Heart left ventricle (tissue), 16 donors: Measurements from ENCODE around the gene KRT74. TPM values are rescaled to one million over a fixed set of nuclear protein-coding genes. Genes with fewer than 3 reads are reported as not detected.

ENCODE experiments used
- ATAC-seq, 4 donors: fragments of 200-7000 bp; cut with Tn5 transposase; one replicate each; pipeline ENCODE4 v1.9.1; 2020 to 2022; ENCODE audit warnings: moderate library complexity in 4 of 4, mild to moderate bottlenecking in 3 of 4, moderate number of reproducible peaks in 1 of 4
- DNase-seq, 5 donors: peaks; one replicate each; pipeline ENCODE4 v3.0.0-alpha.2; 2020
- H3K27ac ChIP-seq, 12 donors: fragments of 200-600 bp; sonication (generic) in 4 of 12; one replicate each; pipeline versions ENCODE4 v1.5.0 to v1.8.0; 2016 to 2022; ENCODE audit warnings: mild to moderate bottlenecking in 2 of 12
- H3K27me3 ChIP-seq, 9 donors: fragments of 200-600 bp; sonication (generic) in 2 of 9; one replicate each; pipeline versions ENCODE4 v1.5.1 to v1.8.0; 2016 to 2022; ENCODE audit warnings: mild to moderate bottlenecking in 3 of 9
- H3K36me3 ChIP-seq, 9 donors: fragments of 200-600 bp; sonication (generic) in 2 of 9; one replicate each; pipeline versions ENCODE4 v1.5.0 to v1.8.0; 2018 to 2022; ENCODE audit warnings: mild to moderate bottlenecking in 2 of 9
- H3K4me1 ChIP-seq, 12 donors: fragments of 200-600 bp; sonication (generic) in 4 of 12; one replicate each; pipeline versions ENCODE4 v1.5.0 to v1.8.0; 2016 to 2022; ENCODE audit warnings: mild to moderate bottlenecking in 3 of 12
- H3K4me3 ChIP-seq, 12 donors: fragments of 200-600 bp; sonication (generic) in 4 of 12; one replicate each; pipeline versions ENCODE4 v1.5.0 to v1.8.0; 2017 to 2022; ENCODE audit warnings: mild to moderate bottlenecking in 9 of 12, moderate library complexity in 4 of 12
- H3K9me3 ChIP-seq, 12 donors: fragments of 200-600 bp; sonication (generic) in 4 of 12; one replicate each; pipeline versions ENCODE4 v1.5.0 to v1.8.0; 2016 to 2022; ENCODE audit warnings: mild to moderate bottlenecking in 1 of 12
- CTCF ChIP-seq, 12 donors: fragments of 200-600 bp; sonication (generic) in 4 of 12; IDR thresholded peaks; one replicate each; pipeline versions ENCODE4 v1.5.0 to v1.8.0; 2018 to 2022; ENCODE audit warnings: antibody characterized with exemption in 12 of 12, mild to moderate bottlenecking in 5 of 12
- POLR2A ChIP-seq, 2 donors: fragments of 450-650 bp; IDR thresholded peaks; one replicate each; pipeline ENCODE4 v1.6.1; 2017; ENCODE audit warnings: antibody characterized with exemption in 2 of 2, mild to moderate bottlenecking in 2 of 2, moderate library complexity in 2 of 2
- WGBS, 4 donors: extraction: QIAGEN DNeasy Blood & Tissue Kit in 2 of 4; methylation state at CpG; one replicate each; pipeline versions ENCODE4 v1.1.5 to v1.1.7; 2013 to 2018; 5-methylcytosine and 5-hydroxymethylcytosine counted together
- intact Hi-C, 10 donors: fragments of 100-400 bp; cut with DNase I; formaldehyde crosslinking; loops; one replicate each; pipeline versions ENCODE4 v1.11.1 to v1.14.2; 2022
- polyA plus RNA-seq, 2 donors: library from polyadenylated mRNA; stranded (reverse); fragments of 200-250 nt; gene quantifications; one replicate each; pipeline ENCODE4 v1.2.3, GENCODE V29; 2013
- total RNA-seq, 9 donors: library from RNA; depleted of rRNA in 2 of 9; stranded (reverse); fragments of >200 nt in 2 of 9; fragmentation: NEBNext Ultra II Directional in 3 of 9; extraction: Animal tissue kit (Norgen Biotek cat#: 25700) in 3 of 9; gene quantifications; one replicate each; pipeline versions ENCODE4 v1.1.0 to v1.2.4, GENCODE V29; 2016 to 2023
- donor health status: ischemic (EF 13 %, LVEDD 7.1; RV severe dilation, severe dysfunction).
- donor health status: healthy with polysubstance abuse.
- donor health status: DM: no; HTN: yes; CAD: no.
- donor health status: DM: no; HTN: no; CAD: no.
- donor health status: ischemic (EF 25% LVEDD 6.9; RV normal size, moderate dysfunction).
- donor health status: ischemic (EF 25% LVEDD 5.7; RV mildly dilated, moderate dysfunction).
- donor health status: healthy.
- donor health status: DM: yes; HTN: yes; CAD: no.
- donor health status: ischemic (EF 35%, LVEDD 5.7; RV mildly dilated, moderate dysfunction).
- donor health status: nonischemic (EF 11% LVEDD 7.7; RV severe dilation, severe dysfunction).
- donor health status: DM: yes; HTN: yes; CAD: no.
- donor health status: PGD.
- donor health status: ischemic (EF 29% LVEDD 5.4; RV normal size, mild dysfunction).
- donor health status: nonischemic (EF 23%, LVEDD 6.1; RV moderate dilation, normal function).

The KRT74 gene
- total and polyA plus RNA-seq, 11 donors: not detected

- ATAC-seq (no peak), DNase-seq (no peak)
- H3K9me3 ChIP-seq: no peaks in the 10 kb centered on the region
- H3K4me1 ChIP-seq: no peaks in the 10 kb centered on the region
- no peaks in the 10 kb centered on the region for H3K36me3 ChIP-seq
- no peak for TF ChIP-seq CTCF (IDR thresholded peaks at IDR 0.05)
- no peak for TF ChIP-seq POLR2A (IDR thresholded peaks at IDR 0.05)
- WGBS, 4 donors: 85 to 87% (median 87%) methylated on average over 9 to 10 of the region's 10 CpGs
- H3K27ac ChIP-seq: no peak overlapping the region
- H3K4me3 ChIP-seq: no peak overlapping the region
- intact Hi-C loops: no loop called here
- peaks cover 0 to 47% (median 7%) of the 10 kb centered on the region in 9 donors for H3K27me3 ChIP-seq
Measured at GRCh38 chr12:52614381-52615207, 41.0 kb upstream of the KRT74 start.

GRCh38 chr12:52613384-52614030 lies 39.9 kb upstream of the KRT74 start:
- Histone ChIP-seq H3K36me3 (no peaks in the 10 kb centered on the region), H3K27ac (no peak overlapping the region), H3K4me3 (no peak overlapping the region), H3K4me1 (no peaks in the 10 kb centered on the region), H3K9me3 (no peaks in the 10 kb centered on the region), H3K27me3 (peaks cover 0 to 55% (median 7%) of the 10 kb centered on the region in 9 donors)
- ATAC-seq (no peak), DNase-seq (no peak)
- TF ChIP-seq CTCF (IDR thresholded peaks at IDR 0.05) (no peak), POLR2A (IDR thresholded peaks at IDR 0.05) (no peak)
- intact Hi-C loops: no loop called here
- 92 to 98% (median 94%) methylated on average over 3 to 9 of the region's 9 CpGs for WGBS, 4 donors

GRCh38 chr12:52612431-52613383 lies 39.1 kb upstream of the KRT74 start:
- TF ChIP-seq POLR2A (IDR thresholded peaks at IDR 0.05): no peak
- TF ChIP-seq CTCF (IDR thresholded peaks at IDR 0.05): no peak
- Histone ChIP-seq H3K27me3 (peaks cover 0 to 61% (median 7%) of the 10 kb centered on the region in 9 donors), H3K36me3 (no peaks in the 10 kb centered on the region), H3K27ac (no peak overlapping the region), H3K4me1 (no peaks in the 10 kb centered on the region), H3K9me3 (no peaks in the 10 kb centered on the region), H3K4me3 (no peak overlapping the region)
- intact Hi-C loops: no loop called here
- WGBS, 4 donors: 71 to 91% (median 80%) methylated on average over 5 of the region's 5 CpGs
- no peak for DNase-seq
- no peak for ATAC-seq
